NK-92 (cell line): ENCODE data around the gene FOXC2.

Experiments
- DNase-seq: peaks from one replicate; lab custom pipeline; 2025; ENCODE audit not compliant: unreplicated experiment; lab: John Stamatoyannopoulos, UW

Gene FOXC2

GRCh38 chr16:86532526-86532815 lies 34.2 kb upstream of the FOXC2 start:
- DNase-seq: no peak

GRCh38 chr16:86533076-86533475 lies 33.6 kb upstream of the FOXC2 start:
- DNase-seq: no peak

- no peak for DNase-seq
Measured at GRCh38 chr16:86533767-86534351, 32.8 kb upstream of the FOXC2 start.

- DNase-seq: no peak
Measured at GRCh38 chr16:86534779-86535615, 31.6 kb upstream of the FOXC2 start.

- no peak for DNase-seq
Measured at GRCh38 chr16:86536621-86537020, 30.0 kb upstream of the FOXC2 start.

- DNase-seq: no peak
Measured at GRCh38 chr16:86537486-86537885, 29.1 kb upstream of the FOXC2 start.

GRCh38 chr16:86538196-86538780 lies 28.3 kb upstream of the FOXC2 start:
- no peak for DNase-seq

GRCh38 chr16:86540894-86541293 lies 25.7 kb upstream of the FOXC2 start:
- no peak for DNase-seq

GRCh38 chr16:86541560-86541959 lies 25.1 kb upstream of the FOXC2 start:
- DNase-seq: no peak

- no peak for DNase-seq
Measured at GRCh38 chr16:86542756-86543750, 23.6 kb upstream of the FOXC2 start.

- no peak for DNase-seq
Measured at GRCh38 chr16:86545481-86545880, 21.1 kb upstream of the FOXC2 start.

- no peak for DNase-seq
Measured at GRCh38 chr16:86545954-86546637, 20.5 kb upstream of the FOXC2 start.

- DNase-seq: no peak
Measured at GRCh38 chr16:86546638-86547013, 20.0 kb upstream of the FOXC2 start.

GRCh38 chr16:86547286-86547685 lies 19.3 kb upstream of the FOXC2 start:
- DNase-seq: no peak

- no peak for DNase-seq
Measured at GRCh38 chr16:86549076-86549892, 17.3 kb upstream of the FOXC2 start.

GRCh38 chr16:86549893-86550190 lies 16.8 kb upstream of the FOXC2 start:
- no peak for DNase-seq

- no peak for DNase-seq
Measured at GRCh38 chr16:86550281-86550680, 16.3 kb upstream of the FOXC2 start.

GRCh38 chr16:86553356-86553755 lies 13.3 kb upstream of the FOXC2 start:
- no peak for DNase-seq

- no peak for DNase-seq
Measured at GRCh38 chr16:86554599-86554916, 12.1 kb upstream of the FOXC2 start.
